GM18870 (cell line): Measurements from ENCODE around the gene CSRNP2.
"Not testable (repeated sequence)": the region's sequence is repeated elsewhere in the genome, so short reads cannot be mapped to it uniquely, and the experiment has no call there.

Experiments used
- ATAC-seq: cut with Tn5 transposase; IDR thresholded peaks from one replicate; pipeline ENCODE4 v1.9.1; 2021; ENCODE audit warnings: moderate library complexity; ENCODE audit not compliant: unreplicated experiment

The CSRNP2 gene

GRCh38 chr12:51083126-51083833, at the start of gene CSRNP2:
TSS of gene CSRNP2 (minus strand) at chr12:51083596. CDS start at chr12:51076561, 7,035 bp downstream.
- ATAC-seq, result peak; percentile 64

- ATAC-seq, result no peak
These were observed 49.3 kb upstream of the CSRNP2 start for GRCh38 chr12:51132693-51133092.

GRCh38 chr12:51131745-51132521, 48.5 kb upstream of the CSRNP2 start:
- no peak for ATAC-seq

- no peak for ATAC-seq
These were observed 45.5 kb upstream of the CSRNP2 start for GRCh38 chr12:51128919-51129318.

- ATAC-seq, result no peak
These were observed 43.8 kb upstream of the CSRNP2 start for GRCh38 chr12:51127050-51127729.

- ATAC-seq, result no peak
These were observed 42.9 kb upstream of the CSRNP2 start for GRCh38 chr12:51126297-51126696.

GRCh38 chr12:51124504-51124903, 41.1 kb upstream of the CSRNP2 start:
- no peak for ATAC-seq

GRCh38 chr12:51122844-51123243, 39.4 kb upstream of the CSRNP2 start:
- ATAC-seq, result no peak

GRCh38 chr12:51118706-51119105, 35.3 kb upstream of the CSRNP2 start:
- ATAC-seq, result no peak

GRCh38 chr12:51115533-51115932, 32.1 kb upstream of the CSRNP2 start:
- no peak for ATAC-seq

- no peak for ATAC-seq
These were observed 24.7 kb upstream of the CSRNP2 start for GRCh38 chr12:51108136-51108535.

- ATAC-seq, result no peak
These were observed 20.6 kb upstream of the CSRNP2 start for GRCh38 chr12:51103977-51104376.

- no peak for ATAC-seq
These were observed 15.2 kb upstream of the CSRNP2 start for GRCh38 chr12:51098611-51099010.

GRCh38 chr12:51090705-51091229, 7.4 kb upstream of the CSRNP2 start:
- no peak for ATAC-seq

GRCh38 chr12:51087818-51088217, 4.4 kb upstream of the CSRNP2 start:
- ATAC-seq, result no peak

- no peak for ATAC-seq
These were observed 3.5 kb upstream of the CSRNP2 start for GRCh38 chr12:51086933-51087332.

GRCh38 chr12:51085757-51086156, 2.4 kb upstream of the CSRNP2 start:
- no peak for ATAC-seq

GRCh38 chr12:51082561-51083125, 753 bp downstream of the CSRNP2 start:
- peak; percentile 6 for ATAC-seq

- ATAC-seq, result no peak
These were observed 2.0 kb downstream of the CSRNP2 start for GRCh38 chr12:51081421-51081820.

- no peak for ATAC-seq
These were observed 3.3 kb downstream of the CSRNP2 start for GRCh38 chr12:51080136-51080535.

- ATAC-seq, result not testable (repeated sequence)
These were observed 4.5 kb downstream of the CSRNP2 start for GRCh38 chr12:51078866-51079265.
